Panc1 (cell line): Measurements from ENCODE around the gene PATJ.

Experiments used
- POLR2AphosphoS5 ChIP-seq: IDR thresholded peaks from 2 replicates; pipeline ENCODE4 v1.6.1; 2012; ENCODE audit warnings: mild to moderate bottlenecking, low read depth, low read length, moderate library complexity
- SIN3A ChIP-seq: IDR thresholded peaks from 2 replicates; pipeline ENCODE4 v1.6.1; 2012; ENCODE audit warnings: low read depth, mild to moderate bottlenecking, low read length, moderate library complexity, borderline replicate concordance; ENCODE audit not compliant: insufficient read depth
- TF ChIP-seq, protein P1 (sequence below): fragments of 450-650 bp; IDR thresholded peaks from 2 replicates; pipeline ENCODE4 v1.5.1; 2017; ENCODE audit warnings: mild to moderate bottlenecking
- TF ChIP-seq, protein P2 (sequence below), 2 experiments: IDR thresholded peaks; 2 replicates each; pipeline ENCODE4 v1.6.1; 2011 to 2012; ENCODE audit warnings: low read depth in 2 of 2, control low read depth in 1 of 2, low read length in 1 of 2, mild to moderate bottlenecking in 1 of 2, moderate library complexity in 1 of 2; ENCODE audit not compliant: insufficient read depth in 1 of 2

DNA sequence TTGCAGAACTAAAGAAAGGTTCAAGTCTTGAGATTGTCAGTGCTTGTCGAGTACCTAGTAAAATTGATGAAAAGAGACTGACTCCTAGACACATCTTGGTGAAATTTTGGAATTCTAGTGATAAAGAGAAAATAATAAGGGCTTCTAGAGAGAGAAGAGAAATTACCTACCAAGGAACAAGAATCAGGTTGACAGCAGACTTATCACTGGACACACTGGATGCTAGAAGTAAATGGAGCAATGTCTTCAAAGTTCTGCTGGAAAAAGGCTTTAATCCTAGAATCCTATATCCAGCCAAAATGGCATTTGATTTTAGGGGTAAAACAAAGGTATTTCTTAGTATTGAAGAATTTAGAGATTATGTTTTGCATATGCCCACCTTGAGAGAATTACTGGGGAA is 468.7 kb downstream of the PATJ start:
- TF ChIP-seq POLR2AphosphoS5, result no peak
- TF ChIP-seq, protein P1, sequence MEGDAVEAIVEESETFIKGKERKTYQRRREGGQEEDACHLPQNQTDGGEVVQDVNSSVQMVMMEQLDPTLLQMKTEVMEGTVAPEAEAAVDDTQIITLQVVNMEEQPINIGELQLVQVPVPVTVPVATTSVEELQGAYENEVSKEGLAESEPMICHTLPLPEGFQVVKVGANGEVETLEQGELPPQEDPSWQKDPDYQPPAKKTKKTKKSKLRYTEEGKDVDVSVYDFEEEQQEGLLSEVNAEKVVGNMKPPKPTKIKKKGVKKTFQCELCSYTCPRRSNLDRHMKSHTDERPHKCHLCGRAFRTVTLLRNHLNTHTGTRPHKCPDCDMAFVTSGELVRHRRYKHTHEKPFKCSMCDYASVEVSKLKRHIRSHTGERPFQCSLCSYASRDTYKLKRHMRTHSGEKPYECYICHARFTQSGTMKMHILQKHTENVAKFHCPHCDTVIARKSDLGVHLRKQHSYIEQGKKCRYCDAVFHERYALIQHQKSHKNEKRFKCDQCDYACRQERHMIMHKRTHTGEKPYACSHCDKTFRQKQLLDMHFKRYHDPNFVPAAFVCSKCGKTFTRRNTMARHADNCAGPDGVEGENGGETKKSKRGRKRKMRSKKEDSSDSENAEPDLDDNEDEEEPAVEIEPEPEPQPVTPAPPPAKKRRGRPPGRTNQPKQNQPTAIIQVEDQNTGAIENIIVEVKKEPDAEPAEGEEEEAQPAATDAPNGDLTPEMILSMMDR, result no peak
- TF ChIP-seq, protein P2, sequence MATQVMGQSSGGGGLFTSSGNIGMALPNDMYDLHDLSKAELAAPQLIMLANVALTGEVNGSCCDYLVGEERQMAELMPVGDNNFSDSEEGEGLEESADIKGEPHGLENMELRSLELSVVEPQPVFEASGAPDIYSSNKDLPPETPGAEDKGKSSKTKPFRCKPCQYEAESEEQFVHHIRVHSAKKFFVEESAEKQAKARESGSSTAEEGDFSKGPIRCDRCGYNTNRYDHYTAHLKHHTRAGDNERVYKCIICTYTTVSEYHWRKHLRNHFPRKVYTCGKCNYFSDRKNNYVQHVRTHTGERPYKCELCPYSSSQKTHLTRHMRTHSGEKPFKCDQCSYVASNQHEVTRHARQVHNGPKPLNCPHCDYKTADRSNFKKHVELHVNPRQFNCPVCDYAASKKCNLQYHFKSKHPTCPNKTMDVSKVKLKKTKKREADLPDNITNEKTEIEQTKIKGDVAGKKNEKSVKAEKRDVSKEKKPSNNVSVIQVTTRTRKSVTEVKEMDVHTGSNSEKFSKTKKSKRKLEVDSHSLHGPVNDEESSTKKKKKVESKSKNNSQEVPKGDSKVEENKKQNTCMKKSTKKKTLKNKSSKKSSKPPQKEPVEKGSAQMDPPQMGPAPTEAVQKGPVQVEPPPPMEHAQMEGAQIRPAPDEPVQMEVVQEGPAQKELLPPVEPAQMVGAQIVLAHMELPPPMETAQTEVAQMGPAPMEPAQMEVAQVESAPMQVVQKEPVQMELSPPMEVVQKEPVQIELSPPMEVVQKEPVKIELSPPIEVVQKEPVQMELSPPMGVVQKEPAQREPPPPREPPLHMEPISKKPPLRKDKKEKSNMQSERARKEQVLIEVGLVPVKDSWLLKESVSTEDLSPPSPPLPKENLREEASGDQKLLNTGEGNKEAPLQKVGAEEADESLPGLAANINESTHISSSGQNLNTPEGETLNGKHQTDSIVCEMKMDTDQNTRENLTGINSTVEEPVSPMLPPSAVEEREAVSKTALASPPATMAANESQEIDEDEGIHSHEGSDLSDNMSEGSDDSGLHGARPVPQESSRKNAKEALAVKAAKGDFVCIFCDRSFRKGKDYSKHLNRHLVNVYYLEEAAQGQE (IDR thresholded peaks at IDR 0.05; ENCODE audit: insufficient read depth in 1 of 2, low read depth in 2 of 2, low read length in 1 of 2), result no peak
- TF ChIP-seq SIN3A, result no peak
